ENCODE measurements around the gene S100A6. TPM values are rescaled to one million over a fixed set of nuclear protein-coding genes. Genes with fewer than 3 reads are reported as not detected.

The S100A6 gene
- total and polyA plus RNA-seq, 2 experiments from 2014 or later, result 683 to 2,862 TPM

DNA sequence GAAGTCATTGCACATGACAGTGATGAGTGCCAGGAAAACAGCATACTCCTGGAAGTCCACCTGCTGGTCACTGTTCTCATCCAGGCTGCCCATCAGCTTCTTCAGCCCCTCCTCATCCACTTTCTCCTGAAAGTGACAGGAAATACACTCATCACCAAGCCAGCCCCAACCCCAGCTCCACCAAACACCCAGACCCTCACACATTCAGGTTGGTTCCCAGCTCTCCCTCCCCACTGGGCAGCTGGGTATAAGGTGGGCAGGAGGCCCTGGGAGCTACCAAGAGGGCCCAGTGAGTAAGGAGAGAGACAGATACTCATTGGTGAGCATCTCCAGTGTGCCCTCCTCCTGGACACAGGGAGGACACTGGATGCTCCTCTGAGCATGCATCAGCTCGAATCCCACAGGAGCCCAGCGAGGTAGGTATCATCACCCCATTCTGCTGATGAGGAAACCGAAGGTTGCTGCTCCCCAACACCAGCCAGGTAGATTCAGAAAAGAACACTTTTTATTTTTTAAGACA lies 25.7 kb upstream of the S100A6 start:
- H3K9me3 ChIP-seq (ENCODE audit: low read depth), result no peaks in the 10 kb centered on the region
- no peak for TF ChIP-seq EZH2 (IDR thresholded peaks at IDR 0.05; ENCODE audit: insufficient read depth, poor library complexity, severe bottlenecking)
- no peak for TF ChIP-seq EZH2phosphoT487 (IDR thresholded peaks at IDR 0.05; ENCODE audit: insufficient read depth, low read depth)
- H2AFZ ChIP-seq, result no peak overlapping the region
- H4K20me1 ChIP-seq (ENCODE audit: insufficient read depth), result no peaks in the 10 kb centered on the region
- no peak for DNase-seq
- H3K27ac ChIP-seq, result no peak overlapping the region
- H3F3A ChIP-seq (ENCODE audit: insufficient read depth), result 0 out of 2 replicates have a peak, but pooled peaks cover 3% of the 10 kb centered on the region
- WGBS, 2 experiments (ENCODE audit: low coverage in 1 of 2, low lambda C conversion rate in 2 of 2, missing lambda C conversion rate in 2 of 2), result 95 to 96% methylated on average over 3 of the region's 3 CpGs
- in situ Hi-C loops (cut with MboI), result no loop called here
- no peak overlapping the region for H3K4me2 ChIP-seq (ENCODE audit: unreplicated experiment)
- no peaks in the 10 kb centered on the region for H3K36me3 ChIP-seq (ENCODE audit: low read depth)
- H3K79me2 ChIP-seq (ENCODE audit: insufficient read depth), result no peaks in the 10 kb centered on the region
- no peaks in the 10 kb centered on the region for H3K9me2 ChIP-seq (ENCODE audit: insufficient read depth)
- H3K4me3 ChIP-seq, result no peak overlapping the region
- H3K4me1 ChIP-seq (ENCODE audit: insufficient read depth), result peaks cover 14% of the 10 kb centered on the region
- H3K9ac ChIP-seq, result no peak overlapping the region
- H3K27me3 ChIP-seq (replicated peaks; ENCODE audit: insufficient read depth), result no peaks in the 10 kb centered on the region

DNA sequence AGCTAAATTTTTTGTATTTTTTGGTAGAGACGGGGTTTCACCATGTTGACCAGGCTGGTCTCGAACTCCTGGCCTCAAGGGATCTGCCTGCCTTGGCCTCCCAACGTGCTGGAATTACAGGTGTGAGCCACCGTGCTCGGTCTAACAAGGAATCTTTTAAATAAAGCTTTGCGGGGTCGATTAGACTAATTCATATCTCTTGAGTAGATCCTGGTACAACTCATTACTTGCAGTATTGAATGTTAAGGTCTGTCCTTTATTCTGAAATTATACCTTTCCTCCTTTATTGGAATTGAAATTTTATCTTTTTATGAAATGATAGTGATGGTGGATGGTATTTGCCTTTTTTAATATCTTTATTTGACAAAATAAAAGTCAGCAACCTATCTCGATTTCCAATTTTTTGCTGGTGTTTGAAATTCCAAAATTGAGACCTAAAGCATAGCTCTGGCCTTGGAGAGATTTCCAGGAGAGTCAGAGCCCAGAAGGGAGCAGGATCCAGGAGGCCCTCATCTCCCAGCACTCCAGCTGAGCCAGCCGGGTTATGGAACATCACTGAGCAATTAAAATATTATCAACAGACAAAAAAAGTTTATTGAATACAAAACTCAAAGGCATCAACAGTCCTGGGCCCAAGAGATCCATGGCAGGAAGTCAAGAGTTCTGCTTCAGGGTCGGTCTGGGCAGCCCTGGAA lies 25.1 kb upstream of the S100A6 start:
- Histone ChIP-seq H3K4me1 (ENCODE audit: insufficient read depth) (peaks cover 12% of the 10 kb centered on the region), H3K4me3 (no peak overlapping the region), H3K4me2 (ENCODE audit: unreplicated experiment) (no peak overlapping the region), H2AFZ (no peak overlapping the region), H3K9me3 (ENCODE audit: low read depth) (no peaks in the 10 kb centered on the region), H3K36me3 (ENCODE audit: low read depth) (no peaks in the 10 kb centered on the region), H3F3A (ENCODE audit: insufficient read depth) (0 out of 2 replicates have a peak, but pooled peaks cover 1% of the 10 kb centered on the region), H3K79me2 (ENCODE audit: insufficient read depth) (no peaks in the 10 kb centered on the region), H4K20me1 (ENCODE audit: insufficient read depth) (no peaks in the 10 kb centered on the region), H3K27me3 (replicated peaks; ENCODE audit: insufficient read depth) (no peaks in the 10 kb centered on the region), H3K27ac (no peak overlapping the region), H3K9ac (no peak overlapping the region), H3K9me2 (ENCODE audit: insufficient read depth) (no peaks in the 10 kb centered on the region)
- in situ Hi-C loops (cut with MboI), result no loop called here
- no peak for DNase-seq
- TF ChIP-seq EZH2 (IDR thresholded peaks at IDR 0.05; ENCODE audit: insufficient read depth, poor library complexity, severe bottlenecking) (no peak), EZH2phosphoT487 (IDR thresholded peaks at IDR 0.05; ENCODE audit: insufficient read depth, low read depth) (no peak)
- WGBS, 2 experiments (ENCODE audit: low coverage in 1 of 2, low lambda C conversion rate in 2 of 2, missing lambda C conversion rate in 2 of 2), result 75 to 76% methylated on average over 10 of the region's 10 CpGs

DNA sequence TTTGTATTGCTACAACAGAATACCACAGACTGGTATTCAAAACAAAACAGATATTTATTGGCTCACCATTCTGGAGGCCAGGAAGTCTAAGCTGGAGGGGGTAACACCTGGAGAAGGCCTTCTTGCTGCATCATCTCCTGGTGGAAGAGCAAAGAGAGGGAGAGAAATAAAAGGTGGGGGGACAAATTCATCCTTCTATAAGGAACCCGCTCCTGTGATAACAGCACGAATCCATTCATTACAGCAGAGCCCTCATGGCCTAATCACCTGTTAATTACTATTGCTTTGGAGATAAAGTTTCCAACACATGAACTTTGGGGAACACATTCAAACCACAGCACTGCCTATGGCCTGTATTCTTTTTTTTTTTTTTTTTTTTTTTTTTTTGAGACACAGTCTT lies 24.4 kb upstream of the S100A6 start:
- Histone ChIP-seq H3K9me2 (ENCODE audit: insufficient read depth) (no peaks in the 10 kb centered on the region), H3K27me3 (replicated peaks; ENCODE audit: insufficient read depth) (no peaks in the 10 kb centered on the region), H3K9ac (no peak overlapping the region), H3F3A (ENCODE audit: insufficient read depth) (no peaks in the 10 kb centered on the region), H3K79me2 (ENCODE audit: insufficient read depth) (no peaks in the 10 kb centered on the region), H3K36me3 (ENCODE audit: low read depth) (no peaks in the 10 kb centered on the region), H4K20me1 (ENCODE audit: insufficient read depth) (no peaks in the 10 kb centered on the region), H3K4me2 (ENCODE audit: unreplicated experiment) (no peak overlapping the region), H3K4me1 (ENCODE audit: insufficient read depth) (peaks cover 5% of the 10 kb centered on the region), H3K27ac (no peak overlapping the region), H3K4me3 (no peak overlapping the region), H2AFZ (no peak overlapping the region), H3K9me3 (ENCODE audit: low read depth) (no peaks in the 10 kb centered on the region)
- no peak for TF ChIP-seq EZH2phosphoT487 (IDR thresholded peaks at IDR 0.05; ENCODE audit: insufficient read depth, low read depth)
- no peak for TF ChIP-seq EZH2 (IDR thresholded peaks at IDR 0.05; ENCODE audit: insufficient read depth, poor library complexity, severe bottlenecking)
- DNase-seq, result no peak
- in situ Hi-C loops (cut with MboI), result no loop called here
- 98 to 100% methylated on average over 2 of the region's 2 CpGs for WGBS, 2 experiments (ENCODE audit: low coverage in 1 of 2, low lambda C conversion rate in 2 of 2, missing lambda C conversion rate in 2 of 2)

GRCh38 chr1:153557877-153558276 lies 22.1 kb upstream of the S100A6 start:
- no peak overlapping the region for H3K9ac ChIP-seq
- in situ Hi-C loops (cut with MboI), result no loop called here
- no peaks in the 10 kb centered on the region for H3K9me2 ChIP-seq (ENCODE audit: insufficient read depth)
- H3K4me3 ChIP-seq, result no peak overlapping the region
- no peaks in the 10 kb centered on the region for H3K27me3 ChIP-seq (replicated peaks; ENCODE audit: insufficient read depth)
- no peak overlapping the region for H2AFZ ChIP-seq
- no peaks in the 10 kb centered on the region for H4K20me1 ChIP-seq (ENCODE audit: insufficient read depth)
- no peak overlapping the region for H3K4me2 ChIP-seq (ENCODE audit: unreplicated experiment)
- H3K36me3 ChIP-seq (ENCODE audit: low read depth), result no peaks in the 10 kb centered on the region
- H3K79me2 ChIP-seq (ENCODE audit: insufficient read depth), result no peaks in the 10 kb centered on the region
- TF ChIP-seq EZH2phosphoT487 (IDR thresholded peaks at IDR 0.05; ENCODE audit: insufficient read depth, low read depth), result no peak
- TF ChIP-seq EZH2 (IDR thresholded peaks at IDR 0.05; ENCODE audit: insufficient read depth, poor library complexity, severe bottlenecking), result no peak
- no peak for DNase-seq
- H3K4me1 ChIP-seq (ENCODE audit: insufficient read depth), result peaks cover 17% of the 10 kb centered on the region
- 96 to 98% methylated on average over 3 of the region's 3 CpGs for WGBS, 2 experiments (ENCODE audit: low coverage in 1 of 2, low lambda C conversion rate in 2 of 2, missing lambda C conversion rate in 2 of 2)
- H3K27ac ChIP-seq, result no peak overlapping the region
- peaks cover 19% of the 10 kb centered on the region for H3F3A ChIP-seq (ENCODE audit: insufficient read depth)
- H3K9me3 ChIP-seq (ENCODE audit: low read depth), result no peaks in the 10 kb centered on the region
